HG03432 (cell line): ENCODE measurements around the gene ZNF415.
"Not testable (repeated sequence)": the region's sequence is repeated elsewhere in the genome, so short reads cannot be mapped to it uniquely, and the experiment has no call there.

Source experiments
- ATAC-seq: cut with Tn5 transposase; IDR thresholded peaks from one replicate; pipeline ENCODE4 v1.9.1; 2021; ENCODE audit warnings: mild to moderate bottlenecking, moderate library complexity; ENCODE audit not compliant: unreplicated experiment

Gene ZNF415

GRCh38 chr19:53103234-53104203, 29.2 kb downstream of the ZNF415 start, which contains the start of gene ZNF160:
ZNF160 (minus strand) TSS chr19:53103422; CDS start chr19:53086276, 17,146 bp downstream.
- ATAC-seq: peak; percentile 95

- ATAC-seq: peak; percentile 30
Observed at GRCh38 chr19:53102756-53103233, 29.9 kb downstream of the ZNF415 start.

GRCh38 chr19:53102206-53102755, 30.4 kb downstream of the ZNF415 start:
- no peak for ATAC-seq

- no peak for ATAC-seq
Observed at GRCh38 chr19:53101518-53101917, 31.2 kb downstream of the ZNF415 start.

GRCh38 chr19:53098570-53098969, 34.1 kb downstream of the ZNF415 start:
- not testable (repeated sequence) for ATAC-seq

GRCh38 chr19:53096982-53097690, 35.6 kb downstream of the ZNF415 start:
- ATAC-seq: not testable (repeated sequence)

- ATAC-seq: not testable (repeated sequence)
Observed at GRCh38 chr19:53096579-53096978, 36.1 kb downstream of the ZNF415 start.

- ATAC-seq: no peak
Observed at GRCh38 chr19:53094754-53095575, 37.7 kb downstream of the ZNF415 start.

- no peak for ATAC-seq
Observed at GRCh38 chr19:53092723-53093122, 40.0 kb downstream of the ZNF415 start.

- ATAC-seq: no peak
Observed at GRCh38 chr19:53091413-53092254, 41.1 kb downstream of the ZNF415 start.

- no peak for ATAC-seq
Observed at GRCh38 chr19:53088091-53088490, 44.6 kb downstream of the ZNF415 start.

GRCh38 chr19:53086949-53087348, 45.8 kb downstream of the ZNF415 start:
- no peak for ATAC-seq

GRCh38 chr19:53085496-53085895, 47.2 kb downstream of the ZNF415 start:
- ATAC-seq: no peak

- ATAC-seq: no peak
Observed at GRCh38 chr19:53082929-53083328, 49.8 kb downstream of the ZNF415 start.

GRCh38 chr19:53079313-53079924, 53.3 kb downstream of the ZNF415 start:
- ATAC-seq: no peak

- ATAC-seq: no peak
Observed at GRCh38 chr19:53078668-53079067, 54.0 kb downstream of the ZNF415 start.

GRCh38 chr19:53076984-53077383, 55.7 kb downstream of the ZNF415 start:
- no peak for ATAC-seq

GRCh38 chr19:53068834-53069233, 63.9 kb downstream of the ZNF415 start:
- ATAC-seq: no peak

GRCh38 chr19:53068199-53068598, 64.5 kb downstream of the ZNF415 start:
- ATAC-seq: no peak
